ENCODE results near the gene AGMO. TPM values are rescaled to one million over a fixed set of nuclear protein-coding genes. Genes with fewer than 3 reads are reported as not detected.

Gene AGMO
- total RNA-seq, 1 experiment from 2014 or later, result not detected

DNA sequence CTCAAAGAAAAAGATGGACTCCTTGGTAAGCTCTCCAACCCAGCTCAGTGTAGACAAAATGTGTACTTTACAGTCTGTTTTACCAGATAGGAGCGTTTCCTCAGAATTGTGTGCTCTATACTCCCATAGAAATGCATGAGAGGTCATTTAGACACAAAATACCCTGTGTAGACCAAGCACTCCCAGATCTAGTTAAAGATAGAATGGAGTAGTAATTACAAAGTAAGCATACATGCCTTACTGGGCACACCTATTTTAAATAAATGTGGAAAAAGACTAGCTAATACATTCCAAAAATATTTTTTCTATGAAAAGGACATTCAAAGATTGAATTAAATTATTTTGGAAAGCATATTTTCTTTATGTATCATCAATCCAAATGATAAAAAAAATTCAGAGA is 387.3 kb downstream of the AGMO start:
- Histone ChIP-seq H3K36me3 (ENCODE audit: control insufficient read depth, insufficient read depth, low read length) (no peaks in the 10 kb centered on the region), H3K27ac (ENCODE audit: low read length) (no peak overlapping the region), H3K4me1 (ENCODE audit: control insufficient read depth, insufficient read depth, low read length) (no peaks in the 10 kb centered on the region), H3K4me3 (ENCODE audit: low read depth in 2 of 2, low read length in 2 of 2) (no peak overlapping the region), H3K9me3 (ENCODE audit: control insufficient read depth, insufficient read depth, low read depth, low read length) (no peaks in the 10 kb centered on the region), H3K27me3 (ENCODE audit: control insufficient read depth, insufficient read depth, low read length) (no peaks in the 10 kb centered on the region)
- no peak for DNase-seq (ENCODE audit: low read depth, low spot score)
- POLR2A ChIA-PET, result no interaction called here
- intact Hi-C loops (cut with micrococcal nuclease; ENCODE audit: unreplicated experiment), result no loop called here
- in situ Hi-C loops (cut with HindIII; ENCODE audit: low pct_unique_long_range_greater_than_20kb, low sequenced_read_pairs), result no loop called here
- ATAC-seq, result no peak
- no TSS peak for BruUV-seq (replicated peaks)
- TF ChIP-seq POLR2AphosphoS5 (IDR thresholded peaks at IDR 0.05; ENCODE audit: low read depth, low read length), result no peak
- TF ChIP-seq SIN3A (IDR thresholded peaks at IDR 0.05; ENCODE audit: borderline replicate concordance, insufficient read depth, low read depth, low read length), result no peak
- TF ChIP-seq, protein P1, sequence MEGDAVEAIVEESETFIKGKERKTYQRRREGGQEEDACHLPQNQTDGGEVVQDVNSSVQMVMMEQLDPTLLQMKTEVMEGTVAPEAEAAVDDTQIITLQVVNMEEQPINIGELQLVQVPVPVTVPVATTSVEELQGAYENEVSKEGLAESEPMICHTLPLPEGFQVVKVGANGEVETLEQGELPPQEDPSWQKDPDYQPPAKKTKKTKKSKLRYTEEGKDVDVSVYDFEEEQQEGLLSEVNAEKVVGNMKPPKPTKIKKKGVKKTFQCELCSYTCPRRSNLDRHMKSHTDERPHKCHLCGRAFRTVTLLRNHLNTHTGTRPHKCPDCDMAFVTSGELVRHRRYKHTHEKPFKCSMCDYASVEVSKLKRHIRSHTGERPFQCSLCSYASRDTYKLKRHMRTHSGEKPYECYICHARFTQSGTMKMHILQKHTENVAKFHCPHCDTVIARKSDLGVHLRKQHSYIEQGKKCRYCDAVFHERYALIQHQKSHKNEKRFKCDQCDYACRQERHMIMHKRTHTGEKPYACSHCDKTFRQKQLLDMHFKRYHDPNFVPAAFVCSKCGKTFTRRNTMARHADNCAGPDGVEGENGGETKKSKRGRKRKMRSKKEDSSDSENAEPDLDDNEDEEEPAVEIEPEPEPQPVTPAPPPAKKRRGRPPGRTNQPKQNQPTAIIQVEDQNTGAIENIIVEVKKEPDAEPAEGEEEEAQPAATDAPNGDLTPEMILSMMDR (IDR thresholded peaks at IDR 0.05), result no peak
- TF ChIP-seq, protein P2, sequence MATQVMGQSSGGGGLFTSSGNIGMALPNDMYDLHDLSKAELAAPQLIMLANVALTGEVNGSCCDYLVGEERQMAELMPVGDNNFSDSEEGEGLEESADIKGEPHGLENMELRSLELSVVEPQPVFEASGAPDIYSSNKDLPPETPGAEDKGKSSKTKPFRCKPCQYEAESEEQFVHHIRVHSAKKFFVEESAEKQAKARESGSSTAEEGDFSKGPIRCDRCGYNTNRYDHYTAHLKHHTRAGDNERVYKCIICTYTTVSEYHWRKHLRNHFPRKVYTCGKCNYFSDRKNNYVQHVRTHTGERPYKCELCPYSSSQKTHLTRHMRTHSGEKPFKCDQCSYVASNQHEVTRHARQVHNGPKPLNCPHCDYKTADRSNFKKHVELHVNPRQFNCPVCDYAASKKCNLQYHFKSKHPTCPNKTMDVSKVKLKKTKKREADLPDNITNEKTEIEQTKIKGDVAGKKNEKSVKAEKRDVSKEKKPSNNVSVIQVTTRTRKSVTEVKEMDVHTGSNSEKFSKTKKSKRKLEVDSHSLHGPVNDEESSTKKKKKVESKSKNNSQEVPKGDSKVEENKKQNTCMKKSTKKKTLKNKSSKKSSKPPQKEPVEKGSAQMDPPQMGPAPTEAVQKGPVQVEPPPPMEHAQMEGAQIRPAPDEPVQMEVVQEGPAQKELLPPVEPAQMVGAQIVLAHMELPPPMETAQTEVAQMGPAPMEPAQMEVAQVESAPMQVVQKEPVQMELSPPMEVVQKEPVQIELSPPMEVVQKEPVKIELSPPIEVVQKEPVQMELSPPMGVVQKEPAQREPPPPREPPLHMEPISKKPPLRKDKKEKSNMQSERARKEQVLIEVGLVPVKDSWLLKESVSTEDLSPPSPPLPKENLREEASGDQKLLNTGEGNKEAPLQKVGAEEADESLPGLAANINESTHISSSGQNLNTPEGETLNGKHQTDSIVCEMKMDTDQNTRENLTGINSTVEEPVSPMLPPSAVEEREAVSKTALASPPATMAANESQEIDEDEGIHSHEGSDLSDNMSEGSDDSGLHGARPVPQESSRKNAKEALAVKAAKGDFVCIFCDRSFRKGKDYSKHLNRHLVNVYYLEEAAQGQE (IDR thresholded peaks at IDR 0.05; ENCODE audit: insufficient read depth in 1 of 2, low read depth in 2 of 2, low read length in 1 of 2), result no peak
- TF ChIP-seq TCF7L2 (IDR thresholded peaks at IDR 0.05; ENCODE audit: low read depth, low read length), result no peak
- CTCF ChIA-PET, result no interaction called here

DNA sequence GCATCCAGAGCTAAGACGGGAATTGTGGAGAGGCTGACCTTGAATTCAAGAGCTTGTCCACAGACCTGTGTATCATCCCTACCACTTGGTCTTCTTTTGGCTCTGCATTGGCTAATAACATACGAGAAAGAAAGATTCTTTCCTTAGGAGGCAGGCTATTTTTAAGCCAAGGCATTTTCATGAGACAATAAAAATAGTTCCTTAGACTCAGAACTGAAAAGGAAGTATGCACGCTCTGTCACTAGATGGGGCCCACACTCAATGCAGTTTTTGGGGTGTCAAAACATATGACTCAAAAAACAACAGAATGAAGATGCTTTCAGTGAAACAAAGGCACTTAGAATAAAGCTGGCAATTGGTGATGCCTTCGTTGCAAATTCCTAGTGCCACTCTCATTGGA is 393.3 kb downstream of the AGMO start:
- CTCF ChIA-PET, result no interaction called here
- Histone ChIP-seq H3K36me3 (ENCODE audit: control insufficient read depth, insufficient read depth, low read length) (no peaks in the 10 kb centered on the region), H3K9me3 (ENCODE audit: control insufficient read depth, insufficient read depth, low read depth, low read length) (no peaks in the 10 kb centered on the region), H3K4me1 (ENCODE audit: control insufficient read depth, insufficient read depth, low read length) (no peaks in the 10 kb centered on the region), H3K27ac (ENCODE audit: low read length) (no peak overlapping the region), H3K27me3 (ENCODE audit: control insufficient read depth, insufficient read depth, low read length) (no peaks in the 10 kb centered on the region), H3K4me3 (ENCODE audit: low read depth in 2 of 2, low read length in 2 of 2) (no peak overlapping the region)
- DNase-seq (ENCODE audit: low read depth, low spot score) (no peak), ATAC-seq (no peak)
- POLR2A ChIA-PET, result no interaction called here
- intact Hi-C loops (cut with micrococcal nuclease; ENCODE audit: unreplicated experiment), result no loop called here
- no TSS peak for BruUV-seq (replicated peaks)
- no peak for TF ChIP-seq POLR2AphosphoS5 (IDR thresholded peaks at IDR 0.05; ENCODE audit: low read depth, low read length)
- TF ChIP-seq, protein P1 (IDR thresholded peaks at IDR 0.05), result peak; percentile 20; the same call in 1 of the 2 replicates
- TF ChIP-seq, protein P2 (IDR thresholded peaks at IDR 0.05; ENCODE audit: insufficient read depth in 1 of 2, low read depth in 2 of 2, low read length in 1 of 2), result no peak
- in situ Hi-C loops (cut with HindIII; ENCODE audit: low pct_unique_long_range_greater_than_20kb, low sequenced_read_pairs), result no loop called here

Data from Panc1 (cell line).